Measurements from ENCODE around the gene GPN2. TPM values are rescaled to one million over a fixed set of nuclear protein-coding genes. Genes with fewer than 3 reads are reported as not detected.
A peak's percentile ranks its signal among the peaks of the same experiment; 100 is the strongest.

Gene GPN2
- total and polyA plus RNA-seq, 9 of the 15 experiments (the other 6 are each of a cell fraction or from before 2014, with no cell fraction given), result 9.9 to 58.8 (median 20.4) TPM

- no peak for TF ChIP-seq KDM1A (IDR thresholded peaks at IDR 0.05)
- 0 out of 2 replicates have a peak, but pooled peaks have one; percentile 23 for TF ChIP-seq ESRRA (IDR thresholded peaks at IDR 0.05; ENCODE audit: borderline replicate concordance, low read depth)
- no peak for TF ChIP-seq MLLT1 (IDR thresholded peaks at IDR 0.05)
- TF ChIP-seq CHD7 (IDR thresholded peaks at IDR 0.05; ENCODE audit: low read depth, low read length), result no peak
- TF ChIP-seq SLC30A9 (CRISPR knock-in tag; IDR thresholded peaks at IDR 0.05), result no peak
- TF ChIP-seq USF2 (CRISPR knock-in tag; IDR thresholded peaks at IDR 0.05), result peak; percentile 99
- TF ChIP-seq ESRRB (CRISPR knock-in tag; IDR thresholded peaks at IDR 0.05; ENCODE audit: borderline replicate concordance), result no peak
- peak; percentile 85; the same call in 1 of the 2 replicates for TF ChIP-seq MITF (IDR thresholded peaks at IDR 0.05)
- TF ChIP-seq SP1 (CRISPR knock-in tag; IDR thresholded peaks at IDR 0.05), result peak; percentile 73
Measured at GRCh38 chr1:26900001-26900814, 10.1 kb upstream of the GPN2 start, which contains the start of gene GPATCH3 (continued).

Measured in K562 (cell line).